Lung (tissue), 12 donors: ENCODE results near the gene EYS. TPM values are rescaled to one million over a fixed set of nuclear protein-coding genes. Genes with fewer than 3 reads are reported as not detected.

Source experiments
- ATAC-seq: fragments of 200-7000 bp; cut with Tn5 transposase; one replicate; pipeline ENCODE4 v1.9.1; 2020; ENCODE audit warnings: moderate number of reproducible peaks; ENCODE audit not compliant: insufficient read depth, low FRiP score
- DNase-seq, 3 donors: peaks; one replicate each; pipeline ENCODE4 v3.0.0-alpha.2; 2013 to 2017
- H3K27ac ChIP-seq, 2 donors: one replicate each; pipeline ENCODE4 v1.5.1; 2013; ENCODE audit warnings: mild to moderate bottlenecking in 2 of 2, moderate library complexity in 2 of 2, control low read depth in 1 of 2, inconsistent platforms in 1 of 2, low read depth in 1 of 2, low read length in 1 of 2
- H3K27me3 ChIP-seq, 3 donors: one replicate each; pipeline ENCODE4 v1.5.1; 2013; ENCODE audit warnings: low read length in 2 of 3; ENCODE audit not compliant: control insufficient read depth in 3 of 3, insufficient read depth in 3 of 3
- H3K36me3 ChIP-seq, 4 donors: one replicate each; pipeline ENCODE4 v1.5.1; 2013; ENCODE audit warnings: low read length in 4 of 4, mild to moderate bottlenecking in 1 of 4, moderate library complexity in 1 of 4; ENCODE audit not compliant: control insufficient read depth in 4 of 4, insufficient read depth in 4 of 4
- H3K4me1 ChIP-seq, 5 donors: one replicate each; pipeline ENCODE4 v1.5.1; 2013; ENCODE audit warnings: low read length in 5 of 5, mild to moderate bottlenecking in 2 of 5, moderate library complexity in 1 of 5; ENCODE audit not compliant: control insufficient read depth in 5 of 5, insufficient read depth in 5 of 5
- H3K4me3 ChIP-seq: one replicate; pipeline ENCODE4 v1.5.1; 2013; ENCODE audit warnings: mild to moderate bottlenecking, control low read depth, moderate library complexity
- H3K9ac ChIP-seq, 2 donors: one replicate each; pipeline ENCODE4 v1.5.1; 2013; ENCODE audit warnings: low read length in 2 of 2, control low read depth in 1 of 2; ENCODE audit not compliant: insufficient read depth in 1 of 2
- H3K9me3 ChIP-seq, 4 donors: one replicate each; pipeline ENCODE4 v1.5.1; 2013; ENCODE audit warnings: low read length in 3 of 4, mild to moderate bottlenecking in 1 of 4, moderate library complexity in 1 of 4; ENCODE audit not compliant: control insufficient read depth in 4 of 4, insufficient read depth in 3 of 4
- CTCF ChIP-seq: IDR thresholded peaks from 2 replicates; pipeline ENCODE4 v1.5.1; 2012; ENCODE audit warnings: mild to moderate bottlenecking; ENCODE audit errors: control extremely low read depth, extremely low read depth
- WGBS, 2 donors: extraction: QIAGEN DNeasy Blood & Tissue Kit; methylation state at CpG; one replicate each; pipeline ENCODE4 v1.1.7; 2013; 5-methylcytosine and 5-hydroxymethylcytosine counted together
- polyA plus RNA-seq, 2 donors: library from polyadenylated mRNA; stranded (reverse); fragments of 200-250 nt; gene quantifications; one replicate each; pipeline ENCODE4 v1.2.1, GENCODE V29; 2013
- total RNA-seq, 2 donors: library from RNA; depleted of rRNA in 1 of 2; stranded (reverse); fragments of >200 nt in 1 of 2; gene quantifications; one replicate each; pipeline ENCODE4 v1.2.1, GENCODE V29; 2014 to 2021
- donor health status: control.
- donor health status: control.
- donor health status: Bipolar disorder and iron deficiency.
- donor health status: healthy.
- donor health status: DM: yes; HTN: yes; CAD: no.

Gene EYS
- total and polyA plus RNA-seq, 4 donors = 0.06 to 0.34 (median 0.12) TPM

GRCh38 chr6:63947792-63948529 lies 1759.1 kb downstream of the EYS start:
- no peak overlapping the region for H3K9ac ChIP-seq
- H3K27ac ChIP-seq = no peak overlapping the region
- no peak overlapping the region for H3K4me3 ChIP-seq
- 74 to 85% methylated on average over 3 of the region's 3 CpGs for WGBS, 2 donors
- H3K27me3 ChIP-seq = no peaks in the 10 kb centered on the region
- no peaks in the 10 kb centered on the region for H3K4me1 ChIP-seq
- DNase-seq = no peak
- no peaks in the 10 kb centered on the region for H3K36me3 ChIP-seq
- H3K9me3 ChIP-seq = peaks cover 0 to 1% (median 0%) of the 10 kb centered on the region in 4 donors
- no peak for TF ChIP-seq CTCF
- no peak for ATAC-seq

- no peak for TF ChIP-seq CTCF
- ATAC-seq = no peak
- Histone ChIP-seq H3K36me3 (no peaks in the 10 kb centered on the region), H3K9me3 (peaks cover 0 to 1% (median 0%) of the 10 kb centered on the region in 4 donors), H3K4me3 (no peak overlapping the region), H3K9ac (no peak overlapping the region), H3K27ac (no peak overlapping the region), H3K27me3 (no peaks in the 10 kb centered on the region), H3K4me1 (no peaks in the 10 kb centered on the region)
- WGBS, 2 donors = 69 to 83% methylated on average over 2 of the region's 2 CpGs
- DNase-seq = no peak
Observed at GRCh38 chr6:63945987-63946386, 1761.0 kb downstream of the EYS start.

GRCh38 chr6:63943826-63944225 lies 1763.2 kb downstream of the EYS start:
- no peak overlapping the region for H3K27ac ChIP-seq
- H3K4me1 ChIP-seq = no peaks in the 10 kb centered on the region
- H3K9me3 ChIP-seq = no peaks in the 10 kb centered on the region
- no peaks in the 10 kb centered on the region for H3K27me3 ChIP-seq
- DNase-seq = no peak
- ATAC-seq = no peak
- no peak overlapping the region for H3K4me3 ChIP-seq
- TF ChIP-seq CTCF = no peak
- 92 to 93% methylated on average over 1 of the region's 1 CpG for WGBS, 2 donors
- H3K36me3 ChIP-seq = no peaks in the 10 kb centered on the region
- H3K9ac ChIP-seq = no peak overlapping the region
